ENCODE measurements around the gene RBM7. TPM values are rescaled to one million over a fixed set of nuclear protein-coding genes. Genes with fewer than 3 reads are reported as not detected.

Gene RBM7
- total RNA-seq, 1 donor from 2014 or later, result 33.8 TPM

- DNase-seq (ENCODE audit: extremely low read depth, low read depth, low spot score), result no peak
Measured at GRCh38 chr11:114442536-114442935, 42.1 kb downstream of the RBM7 start.

GRCh38 chr11:114447444-114447843 lies 47.0 kb downstream of the RBM7 start:
- DNase-seq (ENCODE audit: extremely low read depth, low read depth, low spot score), result no peak

GRCh38 chr11:114447892-114448291 lies 47.4 kb downstream of the RBM7 start:
- no peak for DNase-seq (ENCODE audit: extremely low read depth, low read depth, low spot score)

GRCh38 chr11:114448749-114449482 lies 48.5 kb downstream of the RBM7 start:
- no peak for DNase-seq (ENCODE audit: extremely low read depth, low read depth, low spot score)

GRCh38 chr11:114449845-114450244 lies 49.4 kb downstream of the RBM7 start:
- no peak for DNase-seq (ENCODE audit: extremely low read depth, low read depth, low spot score)

- DNase-seq (ENCODE audit: extremely low read depth, low read depth, low spot score), result no peak
Measured at GRCh38 chr11:114452399-114452798, 51.9 kb downstream of the RBM7 start.

Other genes with a start within 250 kb of the RBM7 start
- 240 and 279 TPM in 2 replicates for gene NNMT, start 104.3 kb upstream of the RBM7 start, total RNA-seq
- gene C11orf71, start 155 bp upstream of the RBM7 start, total RNA-seq, result 3.5 and 7.1 TPM in 2 replicates
- 137 and 198 TPM in 2 replicates for gene REXO2, start 38.8 kb downstream of the RBM7 start, total RNA-seq
- gene NXPE1, start 159.2 kb downstream of the RBM7 start, total RNA-seq, result not detected in 2 replicates
- gene NXPE4, start 195.1 kb downstream of the RBM7 start, total RNA-seq, result not detected in 2 replicates